ENCODE results near the gene RPLP2.

The RPLP2 gene

DNA sequence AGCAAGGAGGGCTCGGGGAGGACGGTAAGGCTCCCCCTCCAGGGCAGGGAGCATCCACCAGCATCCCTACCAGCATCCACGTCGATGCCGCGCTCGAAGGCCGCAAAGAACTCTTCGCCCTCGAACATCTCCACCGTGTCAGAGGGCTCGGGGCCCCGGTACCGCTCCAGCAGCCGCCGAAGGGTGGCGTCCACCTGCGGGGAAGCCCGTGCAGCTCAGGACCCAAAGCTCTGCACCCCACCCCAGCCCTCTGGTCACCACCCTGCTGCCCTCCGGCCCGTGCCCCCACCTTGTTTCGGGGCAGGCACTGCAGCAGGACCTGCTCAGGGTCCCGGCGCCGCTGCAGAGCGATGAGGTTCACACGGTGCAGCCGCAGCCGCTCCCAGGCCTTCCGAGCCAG lies 9.3 kb upstream of the RPLP2 start:
- TF ChIP-seq POLR2AphosphoS5 (IDR thresholded peaks at IDR 0.05; ENCODE audit: low read depth, low read length): no peak
- no peak for TF ChIP-seq TAF1 (IDR thresholded peaks at IDR 0.05; ENCODE audit: borderline replicate concordance, low read depth, low read length)
- no peak for TF ChIP-seq POLR2A (IDR thresholded peaks at IDR 0.05; ENCODE audit: low read depth, low read length)
- DNase-seq (ENCODE audit: insufficient read length): no peak

DNA sequence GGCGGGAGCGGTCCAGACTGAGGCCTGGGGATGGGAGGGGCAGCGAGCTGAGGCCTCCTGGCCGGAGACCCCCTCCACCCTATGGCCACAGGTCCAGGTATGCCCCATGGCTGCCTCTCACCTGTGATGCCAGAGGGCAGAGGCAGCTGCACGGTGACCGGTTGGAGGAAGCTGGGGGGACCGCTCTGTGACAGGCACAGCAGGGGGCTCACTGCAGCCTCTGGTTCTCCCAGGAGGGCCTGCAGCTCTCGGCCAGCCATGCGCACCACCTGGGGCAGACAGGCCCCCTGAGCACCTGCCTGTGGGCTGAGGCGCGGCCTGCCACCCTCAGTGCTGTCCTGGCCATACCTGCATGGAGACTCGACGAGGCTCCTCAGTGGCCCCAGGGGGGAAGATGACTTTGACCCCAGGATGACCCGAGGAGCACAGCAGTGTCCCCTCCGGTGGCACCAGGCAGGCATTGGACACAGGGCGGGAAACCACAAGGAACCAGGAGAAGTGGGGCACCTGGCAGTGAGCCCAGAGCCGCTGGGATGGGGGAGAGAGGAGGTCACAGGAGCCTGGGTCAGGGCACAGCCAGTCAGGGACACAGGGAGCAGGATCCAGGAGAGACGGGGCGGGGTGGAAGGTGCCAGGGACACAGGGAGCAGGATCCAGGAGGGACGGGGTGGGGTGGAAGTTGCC lies 8.5 kb upstream of the RPLP2 start:
- DNase-seq (ENCODE audit: insufficient read length) (no peak), FAIRE-seq (no peak)
- no peak for TF ChIP-seq POLR2AphosphoS5 (IDR thresholded peaks at IDR 0.05; ENCODE audit: low read depth, low read length)
- no peak for TF ChIP-seq TAF1 (IDR thresholded peaks at IDR 0.05; ENCODE audit: borderline replicate concordance, low read depth, low read length)
- TF ChIP-seq POLR2A (IDR thresholded peaks at IDR 0.05; ENCODE audit: low read depth, low read length): no peak

More for the DNA sequence above, 9.3 kb upstream of the RPLP2 start:
- no peak for FAIRE-seq

DNA sequence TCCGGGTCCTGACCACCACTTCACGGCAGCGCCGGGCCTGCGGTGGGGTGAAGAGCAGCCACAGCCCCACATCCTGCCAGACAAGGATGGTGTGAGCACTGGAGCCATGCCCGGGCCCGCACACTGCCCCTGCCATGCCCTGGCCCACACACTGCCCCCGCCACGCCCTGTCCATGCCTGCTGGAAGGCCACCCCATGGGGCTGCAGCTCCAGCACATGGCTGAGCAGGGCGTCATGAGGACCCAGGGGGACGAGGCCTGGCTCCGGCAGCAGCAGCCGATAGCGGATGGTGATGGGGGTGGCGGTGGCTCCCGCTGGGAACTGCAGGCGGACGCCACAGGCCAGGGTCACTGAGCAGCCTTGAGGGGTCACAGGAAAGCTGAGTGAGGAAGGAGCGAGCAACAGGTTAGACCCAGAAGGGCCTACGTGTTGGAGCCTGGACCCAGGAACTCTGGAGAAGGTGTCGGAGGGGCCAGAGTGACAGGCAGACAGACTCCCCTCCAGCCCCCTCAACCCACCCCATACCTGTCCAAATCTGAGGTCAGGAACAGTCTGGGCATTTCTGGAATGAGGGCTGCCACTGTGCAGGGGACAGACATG lies 7.6 kb upstream of the RPLP2 start:
- no peak for TF ChIP-seq POLR2A (IDR thresholded peaks at IDR 0.05; ENCODE audit: low read depth, low read length)
- TF ChIP-seq POLR2AphosphoS5 (IDR thresholded peaks at IDR 0.05; ENCODE audit: low read depth, low read length): no peak
- TF ChIP-seq TAF1 (IDR thresholded peaks at IDR 0.05; ENCODE audit: borderline replicate concordance, low read depth, low read length): no peak
- no peak for DNase-seq (ENCODE audit: insufficient read length)
- no peak for FAIRE-seq

DNA sequence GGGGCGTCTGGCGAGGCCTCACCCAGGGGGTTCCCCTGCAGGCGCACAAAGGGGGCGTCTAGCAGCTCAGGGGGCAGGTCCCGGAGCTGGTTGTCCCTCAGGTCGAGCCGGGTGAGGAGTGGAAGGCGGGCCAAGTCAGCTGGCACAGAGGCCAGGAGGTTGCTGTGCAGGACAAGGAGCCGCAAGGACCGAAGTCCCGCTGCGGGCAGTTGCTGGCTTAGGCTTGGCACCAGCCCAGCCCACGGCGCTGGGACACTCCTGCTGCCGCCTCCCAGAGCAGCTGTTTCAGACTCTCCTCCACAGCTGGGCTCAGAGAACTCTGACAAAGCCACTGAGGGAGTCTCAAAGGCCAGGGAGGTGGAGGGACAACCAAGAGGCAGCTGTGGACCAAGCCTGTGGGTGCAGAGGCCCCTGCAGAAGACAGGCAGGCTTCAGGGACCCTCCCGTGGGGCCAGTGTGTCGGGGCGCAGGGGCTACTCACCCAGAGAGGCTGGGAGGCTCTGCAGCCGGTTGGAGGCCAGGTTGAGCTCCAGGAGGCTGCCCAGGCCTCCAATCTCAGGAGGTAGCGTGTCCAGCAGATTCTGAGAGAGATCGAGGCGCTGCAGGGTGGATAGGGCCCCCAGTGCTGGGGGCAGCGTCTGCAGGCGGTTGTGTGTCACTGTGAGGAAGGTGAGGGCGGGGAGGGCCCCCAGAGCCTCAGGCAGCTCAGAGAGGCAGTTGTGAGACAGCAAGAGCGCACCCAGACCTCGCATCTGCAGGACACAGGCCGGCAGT lies 6.9 kb upstream of the RPLP2 start:
- no peak for FAIRE-seq
- TF ChIP-seq POLR2AphosphoS5 (IDR thresholded peaks at IDR 0.05; ENCODE audit: low read depth, low read length) (no peak), TAF1 (IDR thresholded peaks at IDR 0.05; ENCODE audit: borderline replicate concordance, low read depth, low read length) (no peak)
- DNase-seq (ENCODE audit: insufficient read length): no peak

DNA sequence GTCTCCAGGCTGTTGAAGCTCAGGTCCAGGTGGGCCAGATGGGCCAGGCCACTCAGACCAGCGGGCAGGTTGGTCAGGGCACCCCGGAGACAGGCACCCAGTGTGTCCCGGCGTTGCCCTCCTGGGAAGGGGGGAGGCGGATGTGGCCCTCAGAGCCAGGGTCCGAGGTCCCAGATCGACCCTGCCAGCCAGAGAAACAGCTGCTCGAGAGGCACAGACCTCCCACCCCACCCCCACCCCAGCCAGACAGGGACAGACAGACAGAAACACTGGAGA lies 6.4 kb upstream of the RPLP2 start:
- no peak for FAIRE-seq
- no peak for DNase-seq (ENCODE audit: insufficient read length)
- no peak for TF ChIP-seq POLR2A (IDR thresholded peaks at IDR 0.05; ENCODE audit: low read depth, low read length)

DNA sequence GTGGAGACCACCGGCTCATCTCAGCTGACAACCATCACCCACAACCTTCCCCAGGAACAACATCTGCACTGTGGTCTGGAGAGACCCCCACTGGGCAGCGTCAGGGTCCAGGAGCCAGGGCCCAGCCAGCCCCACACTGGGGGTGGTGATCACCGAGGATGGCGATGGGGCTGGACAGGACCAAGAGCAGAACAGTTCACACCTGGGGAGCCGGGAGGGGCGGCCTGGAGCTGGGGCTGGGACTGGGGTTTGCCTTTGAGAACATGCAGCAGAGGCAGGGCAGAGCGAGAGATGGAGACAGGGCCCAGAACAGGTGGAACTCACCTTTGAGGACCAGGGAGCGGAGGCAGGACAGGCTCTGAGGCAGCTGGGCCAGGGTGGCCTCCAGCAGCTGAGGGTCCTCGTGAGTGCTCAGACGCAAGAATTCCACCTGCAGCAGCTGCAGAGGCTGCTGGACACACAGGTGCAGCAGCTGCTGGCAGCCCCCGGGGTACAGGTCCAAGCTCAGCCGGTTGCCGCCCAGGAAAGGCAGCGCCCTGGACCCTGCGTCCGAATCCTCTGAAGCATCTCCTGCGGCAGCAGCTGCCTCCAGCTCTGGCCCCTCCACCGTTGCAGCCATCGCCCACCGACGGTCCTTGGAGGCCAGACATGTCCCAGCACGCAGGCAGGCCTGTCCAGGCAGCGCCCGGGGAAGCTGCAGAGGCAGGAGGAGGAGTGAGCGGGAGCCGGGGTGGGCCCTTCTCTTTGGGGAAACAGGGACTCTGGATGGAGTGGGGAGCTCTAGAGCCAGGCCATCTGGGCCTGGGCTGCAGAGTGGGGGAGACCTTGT lies 5.8 kb upstream of the RPLP2 start:
- DNase-seq (ENCODE audit: insufficient read length): no peak
- no peak for TF ChIP-seq TAF1 (IDR thresholded peaks at IDR 0.05; ENCODE audit: borderline replicate concordance, low read depth, low read length)
- no peak for TF ChIP-seq POLR2A (IDR thresholded peaks at IDR 0.05; ENCODE audit: low read depth, low read length)
- no peak for TF ChIP-seq POLR2AphosphoS5 (IDR thresholded peaks at IDR 0.05; ENCODE audit: low read depth, low read length)
- FAIRE-seq: peak; percentile 76

DNA sequence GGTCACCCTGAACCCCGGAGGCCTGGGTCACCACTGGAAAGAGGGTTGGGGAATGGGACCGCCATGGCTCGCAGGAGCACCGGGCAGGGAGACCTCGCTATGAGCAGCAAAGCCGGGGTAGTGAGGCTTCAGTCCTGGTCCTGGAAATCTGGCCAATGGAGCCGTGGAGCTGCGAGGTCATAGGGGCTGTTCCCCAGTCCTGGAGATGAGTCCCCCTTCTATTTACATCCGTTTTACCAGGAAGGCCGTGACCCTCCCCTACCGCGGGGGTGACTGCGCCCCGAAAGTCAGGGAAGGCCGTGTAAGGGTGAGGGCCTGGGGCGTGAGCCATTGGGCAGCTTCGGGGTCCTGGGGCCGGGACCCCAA lies 5.2 kb upstream of the RPLP2 start:
- DNase-seq (ENCODE audit: insufficient read length) (no peak), FAIRE-seq (no peak)
- TF ChIP-seq TAF1 (IDR thresholded peaks at IDR 0.05; ENCODE audit: borderline replicate concordance, low read depth, low read length) (no peak), POLR2AphosphoS5 (IDR thresholded peaks at IDR 0.05; ENCODE audit: low read depth, low read length) (no peak), POLR2A (IDR thresholded peaks at IDR 0.05; ENCODE audit: low read depth, low read length) (no peak)

DNA sequence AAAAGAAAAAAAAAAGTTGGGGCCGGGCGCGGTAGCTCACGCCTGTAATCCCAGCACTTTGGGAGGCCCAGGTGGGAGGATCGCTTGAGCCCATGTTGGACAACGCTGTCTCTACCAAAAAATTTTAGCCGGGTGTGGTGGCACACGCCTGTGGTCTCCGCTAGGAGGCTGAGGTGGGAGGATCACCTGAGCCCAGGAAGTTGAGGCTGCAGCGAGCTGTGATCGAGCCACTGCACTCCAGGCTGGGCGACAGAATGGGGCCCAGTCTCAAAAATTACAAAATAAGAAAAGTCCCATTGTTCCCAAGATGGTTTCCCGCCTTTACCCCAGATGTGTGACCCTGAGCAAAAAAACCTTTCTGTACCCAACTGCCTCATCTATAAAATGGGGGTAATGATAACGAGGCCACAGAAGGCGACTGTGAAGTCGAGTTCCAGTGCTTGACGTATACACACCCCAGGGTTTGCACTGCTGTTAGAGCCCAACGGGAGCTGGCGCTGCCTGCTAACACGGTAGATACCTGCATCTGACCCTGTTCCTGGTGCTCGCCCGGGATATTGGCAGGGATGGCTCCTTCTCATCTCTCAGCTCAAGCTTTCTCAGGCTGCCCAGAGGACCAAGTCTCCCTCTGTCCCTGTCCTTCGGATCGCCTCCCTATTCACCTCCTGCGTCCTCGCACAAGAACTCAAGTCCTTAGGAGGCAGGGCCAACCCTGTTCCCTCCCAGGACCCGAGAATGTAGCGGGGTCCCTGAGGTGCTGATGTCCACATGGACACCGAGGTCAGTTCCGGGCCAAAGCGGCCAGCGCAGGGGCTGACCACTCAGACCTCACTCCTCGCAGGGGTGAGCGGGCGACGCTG lies 1.1 kb upstream of the RPLP2 start:
- DNase-seq (ENCODE audit: insufficient read length) (no peak), FAIRE-seq (peak; percentile 60)
- TF ChIP-seq POLR2AphosphoS5 (IDR thresholded peaks at IDR 0.05; ENCODE audit: low read depth, low read length) (no peak), POLR2A (IDR thresholded peaks at IDR 0.05; ENCODE audit: low read depth, low read length) (no peak), TAF1 (IDR thresholded peaks at IDR 0.05; ENCODE audit: borderline replicate concordance, low read depth, low read length) (no peak)

DNA sequence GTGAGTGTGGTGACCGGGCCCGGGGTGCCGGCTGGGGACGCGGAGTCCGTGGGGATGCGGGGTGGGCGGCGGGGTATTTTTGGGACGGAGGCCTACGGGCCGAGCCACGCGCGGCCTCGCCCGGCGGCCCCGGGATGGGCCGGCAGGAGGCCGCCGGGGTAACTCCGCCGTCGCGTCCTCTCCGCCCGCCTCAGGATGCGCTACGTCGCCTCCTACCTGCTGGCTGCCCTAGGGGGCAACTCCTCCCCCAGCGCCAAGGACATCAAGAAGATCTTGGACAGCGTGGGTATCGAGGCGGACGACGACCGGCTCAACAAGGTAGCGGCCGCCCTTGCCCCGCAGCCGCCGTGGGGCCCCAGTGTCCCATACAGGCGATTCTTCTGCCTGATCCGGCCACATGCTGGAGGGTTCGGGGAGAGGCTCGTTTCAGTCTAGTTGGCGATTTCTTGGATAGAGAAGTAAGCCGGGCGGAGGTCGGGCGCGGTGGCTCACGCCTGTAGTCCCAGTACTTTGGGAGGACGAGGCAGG lies 337 bp downstream of the RPLP2 start:
- FAIRE-seq (no peak), DNase-seq (ENCODE audit: insufficient read length) (no peak)
- TF ChIP-seq POLR2A (IDR thresholded peaks at IDR 0.05; ENCODE audit: low read depth, low read length) (no peak; the same call in 1 of the 2 replicates), POLR2AphosphoS5 (IDR thresholded peaks at IDR 0.05; ENCODE audit: low read depth, low read length) (no peak; the same call in 1 of the 2 replicates), TAF1 (IDR thresholded peaks at IDR 0.05; ENCODE audit: borderline replicate concordance, low read depth, low read length) (no peak)

DNA sequence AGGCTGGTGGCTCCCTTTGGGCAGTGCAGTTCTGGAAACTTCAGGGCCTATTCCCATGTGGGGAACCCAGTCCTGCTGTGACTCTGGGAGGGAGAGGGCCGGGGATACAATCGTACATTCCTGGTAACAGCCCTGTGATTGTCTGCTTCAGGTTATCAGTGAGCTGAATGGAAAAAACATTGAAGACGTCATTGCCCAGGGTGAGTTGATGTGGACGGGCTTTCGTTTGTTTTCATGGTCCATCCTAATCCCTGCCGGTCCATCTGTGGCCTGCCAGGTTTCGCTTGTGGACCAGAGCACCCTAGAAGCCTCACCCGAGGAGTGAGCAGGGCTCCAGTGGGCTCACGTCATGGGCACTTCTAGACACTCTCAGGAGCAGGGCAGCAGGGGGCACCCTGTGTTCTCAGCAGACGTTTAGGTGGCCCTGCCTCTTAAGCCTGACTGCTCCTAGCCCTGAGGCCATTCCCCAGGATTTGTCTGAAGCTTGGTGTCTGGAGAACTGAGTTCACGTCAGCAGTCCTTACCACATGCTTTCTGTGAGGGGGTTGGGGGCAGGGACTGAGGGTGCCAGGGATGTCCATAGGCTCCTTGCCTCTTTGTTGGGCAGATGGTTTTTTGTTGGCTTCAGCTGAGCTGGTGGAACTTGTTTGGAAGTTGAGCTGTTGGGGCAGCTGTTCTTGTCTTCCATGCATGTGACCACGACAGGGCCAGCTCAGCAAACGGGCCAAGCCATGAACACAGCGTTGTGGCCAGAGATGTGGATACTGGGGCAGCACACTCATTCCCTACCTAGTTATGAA lies 1.9 kb downstream of the RPLP2 start:
- no peak for DNase-seq (ENCODE audit: insufficient read length)
- FAIRE-seq: peak; percentile 63
- TF ChIP-seq POLR2AphosphoS5 (IDR thresholded peaks at IDR 0.05; ENCODE audit: low read depth, low read length) (0 out of 2 replicates have a peak, but pooled peaks have one; percentile 34), TAF1 (IDR thresholded peaks at IDR 0.05; ENCODE audit: borderline replicate concordance, low read depth, low read length) (no peak)

All from GM12892 (cell line).